Measurements from ENCODE around the gene DDX31. TPM values are rescaled to one million over a fixed set of nuclear protein-coding genes. Genes with fewer than 3 reads are reported as not detected.

DDX31 gene
- total and polyA plus RNA-seq, 7 donors, result 5.5 to 12.4 (median 8.6) TPM

DNA sequence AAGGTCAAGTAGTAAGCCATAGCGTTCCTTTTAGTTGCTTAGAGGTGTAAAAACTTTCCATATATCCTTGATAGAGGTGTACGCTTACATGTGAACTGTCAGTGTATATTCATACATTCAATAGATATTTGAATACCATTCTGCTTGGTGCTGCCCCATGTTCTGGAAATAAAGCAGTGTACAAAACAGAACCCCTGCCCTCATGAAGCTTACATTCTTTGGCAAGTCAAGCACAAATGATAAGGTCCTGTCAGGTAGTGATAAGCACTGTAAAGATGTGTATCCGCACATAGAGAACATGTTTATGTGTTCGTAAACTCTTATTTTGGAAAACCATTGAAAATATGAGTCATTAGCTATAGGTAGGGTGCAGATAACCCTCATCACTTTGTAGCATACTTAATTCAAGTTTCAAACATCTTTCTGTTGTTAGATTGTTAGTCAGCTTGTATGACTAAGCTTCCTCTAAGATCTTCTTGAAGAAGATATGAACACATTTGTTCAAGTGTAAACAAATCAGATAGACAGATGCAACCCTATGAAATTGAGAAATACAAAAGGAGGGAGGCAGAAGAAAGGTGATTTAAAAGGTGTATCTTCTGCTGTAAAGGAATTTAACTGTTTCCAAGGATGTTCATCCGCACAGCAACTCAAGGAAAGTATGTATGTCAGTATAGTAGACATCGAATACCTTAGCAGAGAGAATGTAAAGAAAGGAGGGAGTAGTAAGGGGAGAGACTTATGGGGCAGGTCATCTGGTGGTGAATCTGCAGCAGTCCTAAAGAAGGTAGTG is 2.0 kb upstream of the DDX31 start:
- Histone ChIP-seq H3K9me3 (no peaks in the 10 kb centered on the region), H3K27ac (no peak overlapping the region), H3K4me1 (peaks cover 48% of the 10 kb centered on the region), H3K36me3 (ENCODE audit: insufficient read depth in 1 of 2, low read depth in 1 of 2) (peaks cover 0 to 3% of the 10 kb centered on the region in 2 donors), H3K27me3 (ENCODE audit: insufficient read depth in 3 of 3, low read length in 2 of 3) (no peaks in the 10 kb centered on the region), H3K4me3 (peak overlapping the region; percentile 99)
- ATAC-seq, result no peak
- DNase-seq, result no peak
- intact Hi-C loops (cut with DNase I), result no loop called here
- TF ChIP-seq CTCF (IDR thresholded peaks at IDR 0.05), result no peak
- WGBS, 3 donors, result 84 to 88% (median 85%) methylated on average over 6 of the region's 6 CpGs

DNA sequence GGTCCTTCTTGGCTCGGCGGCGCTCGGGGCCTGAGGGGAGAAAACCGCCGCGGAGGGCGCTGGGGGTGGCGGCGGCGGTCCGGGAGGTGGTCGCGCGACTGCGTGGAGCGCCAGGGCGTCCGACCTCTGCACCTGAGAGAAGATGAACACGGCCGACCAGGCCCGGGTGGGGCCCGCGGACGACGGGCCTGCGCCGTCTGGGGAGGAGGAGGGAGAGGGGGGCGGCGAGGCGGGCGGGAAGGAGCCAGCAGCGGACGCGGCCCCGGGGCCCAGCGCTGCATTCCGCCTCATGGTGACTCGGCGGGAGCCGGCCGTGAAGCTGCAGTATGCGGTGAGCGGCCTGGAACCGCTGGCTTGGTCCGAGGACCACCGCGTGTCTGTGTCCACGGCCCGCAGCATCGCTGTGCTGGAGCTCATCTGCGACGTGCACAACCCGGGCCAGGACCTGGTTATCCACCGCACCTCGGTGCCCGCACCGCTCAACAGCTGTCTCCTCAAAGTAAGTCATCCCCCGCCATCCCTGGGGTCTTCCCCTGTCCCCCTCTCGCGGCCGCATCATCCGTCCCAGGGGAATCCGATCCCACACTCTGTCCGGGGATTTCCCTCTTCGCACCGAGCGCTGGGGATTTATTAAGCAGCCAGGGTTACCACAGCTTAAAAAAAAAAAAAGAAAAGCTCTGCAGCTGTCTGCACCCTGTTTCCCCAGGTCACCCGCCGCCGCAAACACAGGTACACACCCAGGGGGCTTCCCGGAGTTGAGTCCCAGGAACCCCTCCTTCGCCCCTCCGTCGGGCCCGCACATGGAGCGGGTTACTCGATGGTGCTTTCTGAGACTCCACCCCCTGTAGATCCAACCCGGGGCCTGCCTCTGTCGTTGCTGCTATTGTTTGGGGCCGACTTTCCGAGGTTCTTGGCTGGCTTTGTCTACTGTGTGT is 941 bp upstream of the DDX31 start, which contains the start of gene GTF3C4:
Gene GTF3C4 (plus strand): TSS at position 8 of the 935 bp plus-strand sequence. CDS start 135 bp downstream, at position 143.
- ATAC-seq, result peak; percentile 32 to 89 (median 39)
- H3K9me3 ChIP-seq, result no peaks in the 10 kb centered on the region
- no peak for TF ChIP-seq CTCF (IDR thresholded peaks at IDR 0.05)
- DNase-seq, result peak; percentile 83 to 92
- H3K4me3 ChIP-seq, result peak within 1 kb of the TSS; percentile 99
- H3K36me3 ChIP-seq (ENCODE audit: insufficient read depth in 1 of 2, low read depth in 1 of 2), result peaks cover 0 to 8% of the 10 kb centered on the region in 2 donors
- intact Hi-C loops (cut with DNase I), result no loop called here
- no peaks in the 10 kb centered on the region for H3K27me3 ChIP-seq (ENCODE audit: insufficient read depth in 3 of 3, low read length in 2 of 3)
- peak within 1 kb of the TSS; percentile 99 for H3K27ac ChIP-seq
- WGBS, 3 donors, result 0 to 1% (median 1%) methylated on average over 65 to 82 of the region's 82 CpGs
- peaks cover 48% of the 10 kb centered on the region for H3K4me1 ChIP-seq

- 0 to 1% (median 1%) methylated on average over 13 of the region's 13 CpGs for WGBS, 3 donors
- Histone ChIP-seq H3K9me3 (no peaks in the 10 kb centered on the region), H3K4me3 (peak overlapping the region; percentile 99), H3K36me3 (ENCODE audit: insufficient read depth in 1 of 2, low read depth in 1 of 2) (peaks cover 0 to 17% of the 10 kb centered on the region in 2 donors), H3K4me1 (peaks cover 37% of the 10 kb centered on the region), H3K27me3 (ENCODE audit: insufficient read depth in 3 of 3, low read length in 2 of 3) (no peaks in the 10 kb centered on the region), H3K27ac (peak overlapping the region; percentile 99)
- no peak for TF ChIP-seq CTCF (IDR thresholded peaks at IDR 0.05)
- ATAC-seq (peak in 3 of 4 donors; percentile 61 to 73 (median 64)), DNase-seq (no peak)
- intact Hi-C loops (cut with DNase I), result no loop called here
Measured at GRCh38 chr9:132669319-132669697, 475 bp downstream of the DDX31 start.

DNA sequence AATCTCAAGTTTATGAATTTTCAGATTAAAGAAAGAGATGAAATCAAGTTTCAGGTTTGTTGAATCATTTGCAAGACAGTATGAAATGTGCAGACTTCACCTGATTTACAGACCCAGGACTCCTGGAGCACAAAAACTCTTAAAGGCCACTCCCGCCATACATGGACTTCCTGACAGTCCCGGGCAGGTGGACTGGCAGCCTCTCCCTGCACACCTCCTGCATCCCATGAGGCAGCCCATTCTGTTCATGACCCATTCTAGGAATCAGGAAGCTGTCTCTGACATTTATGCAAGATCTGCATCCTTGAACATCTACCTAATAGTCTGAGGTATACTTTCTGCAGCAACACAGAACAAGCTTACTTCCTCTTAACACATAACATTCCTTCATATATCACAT is 5.9 kb downstream of the DDX31 start:
- no peak overlapping the region for H3K4me3 ChIP-seq
- no peak for TF ChIP-seq CTCF (IDR thresholded peaks at IDR 0.05)

More for the DNA sequence above, 5.9 kb downstream of the DDX31 start:
- H3K36me3 ChIP-seq (ENCODE audit: insufficient read depth in 1 of 2, low read depth in 1 of 2), result peaks cover 6 to 56% of the 10 kb centered on the region in 2 donors
- 86 to 100% (median 90%) methylated on average over 2 of the region's 2 CpGs for WGBS, 3 donors
- peaks cover 6% of the 10 kb centered on the region for H3K4me1 ChIP-seq
- H3K27me3 ChIP-seq (ENCODE audit: insufficient read depth in 3 of 3, low read length in 2 of 3), result no peaks in the 10 kb centered on the region
- DNase-seq (no peak), ATAC-seq (no peak)
- no peaks in the 10 kb centered on the region for H3K9me3 ChIP-seq
- intact Hi-C loops (cut with DNase I), result no loop called here
- no peak overlapping the region for H3K27ac ChIP-seq
